HUDEP-2 (cell line): ENCODE data around the gene HSPH1.
"Not testable (repeated sequence)": the region's sequence is repeated elsewhere in the genome, so short reads cannot be mapped to it uniquely, and the experiment has no call there.

ENCODE experiments used
- DNase-seq, 76 experiments: peaks; one replicate each; lab custom pipeline; 2025; ENCODE audit not compliant: unreplicated experiment in 76 of 76; lab: John Stamatoyannopoulos, UW

The HSPH1 gene

DNA sequence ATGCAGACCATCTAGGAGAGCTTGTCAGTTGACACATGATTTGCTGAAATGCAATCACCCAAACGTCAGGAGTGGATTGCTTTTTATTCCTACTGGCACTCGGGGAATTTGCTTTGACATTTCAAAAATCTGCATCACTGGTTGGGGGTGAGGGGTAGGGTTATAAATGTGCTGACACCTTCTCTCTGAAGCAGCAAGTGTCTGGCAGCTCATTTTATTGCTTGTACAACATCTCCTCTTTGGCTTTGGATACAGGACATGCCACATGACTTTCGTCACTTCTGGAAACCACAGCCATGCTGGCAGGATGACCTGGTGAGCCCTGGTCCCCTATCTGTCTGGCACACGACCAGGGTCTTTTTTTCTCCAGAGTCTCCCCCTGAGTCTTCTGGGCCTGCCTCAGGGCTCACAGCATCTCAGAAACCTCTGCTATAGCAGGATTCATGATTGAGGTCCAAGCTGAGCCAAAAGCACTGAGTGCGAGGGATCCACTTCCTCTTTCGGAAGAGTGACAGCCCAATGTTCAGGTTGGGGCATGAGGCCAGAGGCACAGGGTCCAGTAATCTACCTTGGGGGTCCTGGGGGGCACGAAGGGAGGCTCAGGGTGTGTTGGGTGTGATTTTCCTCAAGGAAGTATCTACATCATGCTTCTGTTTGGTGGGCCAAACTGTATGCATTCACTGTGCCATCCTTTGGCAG lies 60.1 kb downstream of the HSPH1 start:
- no peak for DNase-seq

GRCh38 chr13:31100721-31101120 lies 61.0 kb downstream of the HSPH1 start:
- no peak for DNase-seq

GRCh38 chr13:31097911-31098434 lies 63.7 kb downstream of the HSPH1 start:
- DNase-seq: not testable (repeated sequence)

DNA sequence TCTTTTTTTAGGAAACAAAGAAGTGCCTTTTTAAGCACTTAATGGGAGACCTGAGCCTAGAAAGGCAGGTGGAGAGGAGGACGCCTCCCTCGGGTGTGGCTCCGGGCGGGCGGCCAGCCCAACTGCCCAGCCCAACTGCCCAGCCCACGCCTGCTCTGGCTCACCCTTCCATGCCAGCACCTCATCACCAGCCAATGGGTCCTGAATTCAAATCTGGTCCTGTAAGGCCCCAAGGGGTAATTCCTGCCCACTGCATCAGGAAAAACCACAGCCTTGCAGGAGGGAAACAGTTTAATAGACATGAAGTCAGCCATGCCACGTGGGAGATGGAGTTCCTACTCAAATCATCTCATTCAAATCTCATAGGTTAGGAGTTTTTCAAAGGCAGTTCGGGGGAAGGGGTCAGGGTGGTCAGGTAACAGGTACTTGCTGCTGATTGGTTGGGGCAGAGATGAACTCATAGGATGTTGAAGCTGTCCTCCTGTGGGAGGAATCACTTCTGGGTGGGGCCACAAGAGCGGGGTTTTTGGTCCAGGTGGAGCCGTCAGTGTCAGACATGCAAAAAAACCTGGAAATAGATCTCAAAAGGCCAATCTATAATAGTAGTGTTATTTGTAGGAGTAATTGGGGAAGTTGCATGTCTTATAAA lies 64.9 kb downstream of the HSPH1 start:
- DNase-seq: peak in 2 of 76 experiments; percentile 2 to 5

DNA sequence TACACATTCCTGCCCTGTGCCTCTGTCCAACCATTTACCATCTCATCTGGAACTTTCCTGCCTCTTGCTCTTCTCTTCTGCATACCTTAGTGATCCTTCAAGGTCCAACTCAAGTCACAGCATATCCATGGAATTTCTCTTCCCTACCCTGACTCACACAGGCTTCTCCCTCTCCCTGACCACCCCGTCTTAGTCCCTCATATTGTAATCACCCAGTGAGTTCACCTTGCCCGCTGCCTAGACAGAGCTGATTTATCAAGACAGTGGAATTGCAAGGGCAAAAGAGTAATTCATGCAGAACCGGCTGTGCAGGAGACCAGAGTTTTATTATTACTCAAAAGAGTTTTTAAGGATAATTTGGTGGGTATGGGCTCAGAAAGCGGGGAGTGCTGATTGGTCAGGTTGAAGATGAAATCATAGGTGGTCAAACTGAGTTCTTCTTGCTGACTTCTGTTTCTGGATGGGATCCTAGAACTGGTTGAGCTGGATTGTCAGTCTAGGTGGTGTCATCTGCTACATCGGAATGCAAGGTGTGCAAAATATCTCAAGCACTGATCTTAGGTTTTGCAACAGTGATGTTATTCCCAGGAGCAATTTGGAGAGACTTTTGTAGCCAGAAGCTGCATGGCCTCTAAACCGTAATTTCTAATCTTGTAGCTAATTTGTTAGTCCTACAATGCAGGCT lies 67.2 kb downstream of the HSPH1 start:
- no peak for DNase-seq

GRCh38 chr13:31093145-31093885 lies 68.4 kb downstream of the HSPH1 start:
- DNase-seq: no peak

DNA sequence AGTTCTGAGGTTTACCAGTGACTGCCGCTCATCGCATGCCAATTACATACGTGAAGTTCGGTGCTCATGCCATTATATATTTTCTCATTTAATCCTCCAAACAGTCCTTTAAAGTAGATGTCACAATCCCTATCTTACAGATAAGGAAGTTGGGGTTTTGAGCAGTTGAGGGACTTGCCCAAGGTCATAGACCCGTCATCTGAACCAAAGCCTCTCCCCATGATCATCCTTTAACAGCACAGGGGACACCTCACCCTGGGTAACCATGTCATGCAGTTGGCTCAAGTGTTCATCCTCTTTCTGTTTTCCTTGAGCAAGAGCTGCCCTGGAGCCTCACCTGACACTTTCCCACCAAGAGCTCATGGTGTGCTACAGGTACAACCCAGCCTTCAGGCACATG lies 69.1 kb downstream of the HSPH1 start:
- no peak for DNase-seq

- DNase-seq: no peak
Measured at GRCh38 chr13:31090961-31091624, 70.6 kb downstream of the HSPH1 start.

DNA sequence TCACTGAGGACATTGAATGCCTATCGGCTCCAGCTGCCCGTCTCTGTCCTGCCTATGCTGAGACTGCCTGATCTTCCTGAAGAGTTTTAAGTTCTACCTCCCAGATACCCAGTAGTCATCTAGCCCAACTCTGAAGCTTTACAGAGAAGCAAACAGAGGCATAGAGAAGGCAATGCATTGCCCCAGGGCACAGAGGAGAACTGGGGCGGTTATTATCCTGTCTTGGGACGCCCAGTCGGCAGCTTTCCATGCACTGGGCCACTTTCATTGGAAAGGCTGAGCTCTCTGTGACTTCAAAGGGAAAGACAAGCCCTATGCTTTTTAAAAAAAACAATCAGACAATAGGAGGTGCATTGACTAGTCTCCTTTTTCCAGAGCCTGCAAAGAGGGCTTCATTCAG lies 71.6 kb downstream of the HSPH1 start:
- DNase-seq: no peak

GRCh38 chr13:31089649-31090048 lies 72.1 kb downstream of the HSPH1 start:
- no peak for DNase-seq

GRCh38 chr13:31088826-31089420 lies 72.8 kb downstream of the HSPH1 start:
- no peak for DNase-seq
